NCI-H2171 treated with DMSO at 0.1 percent for 48 hours (cell line): ENCODE measurements around the gene DGKG.
A peak's percentile ranks its signal among the peaks of the same experiment; 100 is the strongest.

Experiments used
- DNase-seq: peaks from one replicate; lab custom pipeline; 2025; lab: John Stamatoyannopoulos, UW

The DGKG gene

GRCh38 chr3:186137051-186137685, 224.9 kb downstream of the DGKG start:
- DNase-seq = no peak

DNA sequence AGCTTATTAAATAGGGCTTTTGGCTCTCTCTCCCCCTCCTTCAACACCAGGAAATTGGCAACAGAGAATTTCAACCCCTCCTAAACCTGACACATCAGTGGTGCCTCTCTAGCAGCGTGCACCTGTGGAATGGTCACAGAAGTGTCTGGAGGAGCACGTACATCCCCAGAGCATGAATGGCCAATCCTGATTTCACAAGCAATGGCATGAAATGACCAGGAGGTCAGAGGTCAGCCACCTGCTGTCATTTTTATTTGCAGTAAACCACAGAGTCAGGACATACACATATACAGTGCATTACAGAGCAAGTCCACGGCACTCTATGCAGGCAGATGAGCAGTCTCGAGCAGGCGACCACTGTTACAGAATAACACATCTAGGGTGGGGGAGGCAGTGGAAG, 228.1 kb downstream of the DGKG start:
- DNase-seq = no peak

DNA sequence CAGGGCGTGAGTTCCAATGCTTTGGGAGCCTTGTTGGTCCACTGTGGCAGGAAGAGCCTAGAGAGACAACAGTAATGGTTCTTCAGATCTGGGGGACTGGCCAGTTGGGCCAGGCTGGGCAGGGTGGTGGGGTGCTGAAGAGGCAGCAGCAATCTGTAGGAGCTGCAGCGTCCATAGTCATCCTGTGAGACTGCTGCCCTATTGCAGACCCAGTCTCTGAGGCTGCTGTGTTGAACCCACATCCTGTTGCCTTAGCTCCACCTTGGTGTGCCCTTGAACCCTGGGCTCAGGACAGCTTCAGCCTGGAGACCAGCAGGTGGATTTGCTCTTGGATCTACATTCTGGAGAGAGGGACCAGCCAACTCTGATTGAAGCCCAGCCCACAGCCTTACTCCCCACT, 229.5 kb downstream of the DGKG start:
- DNase-seq = no peak

GRCh38 chr3:186129206-186129605, 232.8 kb downstream of the DGKG start:
- DNase-seq = no peak

DNA sequence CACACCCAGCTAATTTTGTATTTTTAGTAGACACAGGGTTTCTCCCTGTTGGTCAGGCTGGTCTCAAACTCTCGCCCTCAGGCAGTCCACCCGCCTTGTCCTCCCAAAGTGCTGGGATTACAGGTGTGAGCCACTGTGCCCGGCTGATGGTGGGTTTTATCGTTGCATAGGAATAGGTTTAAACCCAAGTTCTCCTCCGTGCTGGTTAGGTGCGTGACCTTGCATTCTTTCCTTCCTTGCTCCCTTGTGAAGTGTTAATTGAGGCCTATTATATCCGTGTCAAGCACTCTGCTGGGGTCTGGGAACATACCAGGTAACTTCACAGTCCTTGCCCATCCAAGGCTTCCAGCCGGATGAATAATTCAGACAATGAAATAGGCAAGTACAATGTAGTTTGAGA, 233.9 kb downstream of the DGKG start:
- no peak for DNase-seq

- no peak for DNase-seq
Observed at GRCh38 chr3:186127463-186127862, 234.6 kb downstream of the DGKG start.

GRCh38 chr3:186125118-186125517, 236.9 kb downstream of the DGKG start:
- no peak for DNase-seq

- DNase-seq = no peak
Observed at GRCh38 chr3:186124592-186124991, 237.4 kb downstream of the DGKG start.

DNA sequence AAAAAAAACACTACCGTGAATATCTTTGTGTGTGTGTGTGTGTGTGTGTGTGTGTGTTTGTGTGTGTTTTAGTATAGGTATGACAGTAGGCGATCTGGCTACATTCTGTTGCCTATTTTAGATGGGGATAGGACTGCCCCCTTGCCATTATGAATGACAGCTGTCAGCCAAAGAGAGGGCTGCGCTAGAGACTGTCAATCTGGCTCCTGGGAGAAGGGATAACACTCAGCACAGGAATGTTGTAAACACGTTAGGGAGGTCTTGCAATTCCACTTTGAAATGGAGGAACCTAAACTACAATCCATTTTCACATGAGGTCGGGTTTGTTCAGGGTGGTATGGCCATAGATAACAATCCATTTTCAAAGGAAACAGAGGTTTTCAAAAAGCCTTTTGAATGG, 239.0 kb downstream of the DGKG start:
- no peak for DNase-seq

DNA sequence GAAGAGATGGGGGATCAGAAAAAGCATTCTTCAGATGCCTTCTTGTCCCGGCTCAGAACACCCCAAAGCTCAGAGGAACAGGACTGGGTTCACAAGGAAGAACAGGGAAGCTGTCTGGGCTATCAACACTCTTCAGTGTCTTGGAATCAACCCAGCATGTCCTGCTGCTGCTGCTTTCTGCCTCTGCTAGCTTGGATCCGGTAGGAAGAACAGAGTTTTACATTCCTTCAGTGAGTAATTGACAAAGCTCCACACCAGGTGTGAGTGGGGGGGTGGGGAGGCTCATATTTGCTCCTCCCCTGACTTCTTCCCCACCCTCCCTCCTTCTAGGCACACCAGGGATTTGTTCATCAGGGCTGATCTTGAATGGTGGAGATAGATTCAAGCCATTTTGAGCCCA, 240.1 kb downstream of the DGKG start:
- DNase-seq = no peak

DNA sequence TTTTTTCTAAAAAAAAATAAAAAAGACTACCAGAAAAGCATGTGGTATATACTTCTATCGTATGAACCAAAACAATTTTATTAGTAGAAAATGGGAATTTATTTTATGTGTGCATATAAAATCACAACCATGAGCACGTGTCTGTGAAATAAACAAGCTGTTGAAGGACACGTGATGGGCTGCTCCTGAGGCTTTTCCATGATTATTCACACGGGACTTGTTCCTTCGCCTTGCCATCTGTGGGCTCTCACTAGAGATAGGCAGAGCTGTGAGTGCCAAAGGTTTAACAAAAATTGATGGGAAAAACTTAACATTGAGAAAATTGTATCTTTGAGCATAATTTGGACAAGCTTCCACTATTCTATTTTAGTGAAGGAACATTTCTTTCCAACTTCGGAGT, 240.8 kb downstream of the DGKG start:
- DNase-seq = peak; percentile 24

- DNase-seq = no peak
Observed at GRCh38 chr3:186119499-186119898, 242.5 kb downstream of the DGKG start.

DNA sequence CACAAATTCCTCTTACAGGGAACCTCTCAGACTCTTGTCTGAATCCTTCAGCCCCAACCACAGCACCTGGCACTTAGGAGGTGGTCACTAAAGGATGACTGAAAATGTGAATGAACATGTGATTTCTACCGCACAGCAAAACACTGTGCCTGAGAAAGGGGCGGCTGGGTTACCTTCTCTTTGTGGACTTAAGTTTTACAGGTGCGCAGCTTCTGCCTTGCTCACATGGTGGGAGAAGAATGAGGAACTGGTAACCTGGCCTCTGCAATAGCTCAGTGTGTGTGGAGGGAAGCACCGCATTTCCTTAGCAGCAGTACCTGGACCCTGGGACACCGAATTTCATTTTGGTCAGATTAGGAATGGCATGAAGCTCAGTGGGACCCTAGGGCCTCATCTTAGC, 243.3 kb downstream of the DGKG start:
- no peak for DNase-seq

GRCh38 chr3:186117521-186118134, 244.4 kb downstream of the DGKG start:
- no peak for DNase-seq

DNA sequence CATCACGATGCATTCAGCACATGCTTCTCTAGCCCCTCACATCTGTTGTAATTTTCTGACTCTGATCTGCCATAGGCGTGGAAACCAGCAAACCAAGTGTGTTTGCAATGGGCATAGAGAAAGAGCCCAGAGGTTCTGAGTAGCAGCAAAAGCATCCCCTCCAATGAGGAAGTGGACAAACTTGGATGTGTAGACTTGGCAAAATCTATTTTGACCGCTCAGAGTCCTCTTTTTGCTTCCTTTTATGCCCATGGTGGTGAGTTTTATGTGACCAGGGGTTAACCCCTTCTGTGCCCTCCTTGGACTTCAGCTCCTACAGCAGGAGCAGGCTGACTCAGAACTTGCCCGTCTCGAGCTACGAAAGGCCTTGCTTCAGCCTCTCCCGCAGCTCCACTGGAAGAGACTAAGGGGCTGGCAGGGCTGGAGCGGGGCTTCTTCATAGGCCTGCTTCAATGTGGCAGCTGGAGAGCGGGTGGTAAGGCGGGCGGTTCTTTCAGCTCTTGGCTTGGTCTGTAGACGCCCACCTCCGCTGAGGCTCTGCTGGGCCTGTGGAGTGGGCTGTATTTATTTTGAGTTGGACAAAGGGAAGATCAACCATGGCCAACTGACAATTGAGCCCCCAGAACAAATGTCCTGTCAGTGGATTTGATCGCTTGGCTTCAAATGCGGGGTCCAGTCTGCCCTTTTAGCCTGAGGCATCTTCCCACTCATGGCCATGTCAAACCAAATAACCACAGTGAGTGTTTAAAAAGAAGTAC, 246.6 kb downstream of the DGKG start:
- no peak for DNase-seq

DNA sequence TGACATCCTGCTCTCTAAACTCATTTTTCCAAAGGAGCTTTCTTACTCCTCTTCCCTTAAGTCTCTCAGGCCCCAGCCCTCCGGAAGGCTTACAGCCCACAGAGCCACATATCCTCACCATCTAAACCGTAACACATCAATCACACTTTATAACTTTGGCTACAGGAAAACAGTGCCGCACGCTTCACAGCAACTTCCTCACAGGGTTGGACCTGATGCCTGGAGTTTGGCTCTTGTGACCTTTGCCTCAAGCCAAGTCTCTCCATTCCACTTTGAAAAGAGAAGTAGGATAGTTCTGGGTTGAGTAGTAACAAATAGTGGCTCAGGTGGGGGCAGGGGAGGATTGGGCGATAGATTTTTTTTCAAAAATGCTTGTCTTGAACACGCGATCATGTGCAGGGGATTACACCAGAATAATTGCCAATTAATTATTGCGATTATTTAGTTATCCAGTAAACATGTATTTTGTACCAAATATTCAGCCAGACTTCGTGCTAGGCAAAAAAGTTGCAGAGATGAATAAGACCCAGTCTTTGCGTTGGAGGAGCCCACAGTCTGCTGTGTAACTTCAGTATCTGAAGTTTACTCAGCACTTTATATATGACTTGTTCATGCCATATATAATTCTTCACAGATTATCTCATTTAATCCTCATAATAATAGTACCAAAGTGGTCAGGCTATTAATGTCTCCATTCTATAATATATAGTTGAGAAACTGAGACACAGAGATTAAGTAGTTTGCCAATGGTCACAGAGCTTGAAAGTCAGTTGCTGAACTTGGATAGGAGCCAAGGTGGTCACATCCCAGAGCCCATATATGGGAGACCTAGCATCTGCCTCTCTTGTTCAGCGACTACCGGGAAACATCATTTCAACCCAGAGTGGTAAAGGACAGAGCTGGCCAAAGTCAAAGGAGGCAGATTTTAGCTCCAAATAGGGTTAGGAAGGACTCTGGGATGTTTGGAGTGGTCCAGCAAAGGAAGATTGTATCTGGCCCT, 250.8 kb downstream of the DGKG start:
- no peak for DNase-seq

GRCh38 chr3:186109897-186110803, 251.9 kb downstream of the DGKG start:
- no peak for DNase-seq

DNA sequence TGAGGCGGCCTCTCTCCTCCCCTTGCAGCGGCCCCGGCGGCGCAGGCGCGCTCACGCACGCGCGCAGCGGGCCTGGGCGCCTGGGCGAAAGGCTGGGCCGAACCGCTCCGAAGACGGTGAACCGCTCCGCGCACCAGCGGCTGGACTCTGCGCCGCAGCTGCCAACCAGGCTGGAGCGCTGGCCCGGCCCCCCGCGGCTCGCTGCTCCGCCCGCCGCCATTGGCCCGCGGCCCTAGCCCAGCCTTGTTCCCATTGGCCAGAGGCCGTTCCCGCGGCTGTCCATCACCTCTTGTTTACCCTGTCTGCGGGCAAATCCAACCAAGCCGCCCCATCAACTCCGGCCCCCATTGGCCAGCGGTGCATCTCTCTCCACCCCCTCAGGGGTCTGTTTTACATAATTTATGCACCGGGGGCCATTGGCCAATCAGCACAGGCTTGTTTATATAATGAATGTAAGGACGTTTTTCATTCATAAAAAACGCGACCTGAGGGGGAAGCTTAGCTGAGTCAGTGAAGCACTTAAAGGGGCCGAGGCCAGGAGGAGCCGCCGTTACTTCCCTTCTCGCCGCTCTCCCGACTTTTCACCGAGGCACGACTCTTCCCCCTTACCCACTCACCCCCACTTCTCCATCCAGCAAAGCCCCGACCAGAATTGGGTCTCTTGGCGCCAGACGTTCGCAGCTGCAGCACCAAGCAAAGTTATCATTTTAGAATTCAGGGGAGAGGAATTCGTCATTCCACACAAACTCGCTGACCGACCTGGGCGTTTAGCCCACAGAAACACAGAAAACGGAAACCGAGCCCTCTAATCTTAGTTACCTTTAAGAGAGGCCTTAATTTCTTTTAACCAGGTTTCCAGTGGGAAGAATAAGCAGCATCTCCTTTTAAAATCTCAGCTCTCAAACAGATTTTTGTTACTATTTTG, 252.8 kb downstream of the DGKG start, which contains the start of gene ETV5:
Gene ETV5, minus strand, starts transcription at position 149 of the 925 bp plus-strand sequence. CDS start 3,221 bp downstream, outside the sequence.
- peak; percentile 97 for DNase-seq

DNA sequence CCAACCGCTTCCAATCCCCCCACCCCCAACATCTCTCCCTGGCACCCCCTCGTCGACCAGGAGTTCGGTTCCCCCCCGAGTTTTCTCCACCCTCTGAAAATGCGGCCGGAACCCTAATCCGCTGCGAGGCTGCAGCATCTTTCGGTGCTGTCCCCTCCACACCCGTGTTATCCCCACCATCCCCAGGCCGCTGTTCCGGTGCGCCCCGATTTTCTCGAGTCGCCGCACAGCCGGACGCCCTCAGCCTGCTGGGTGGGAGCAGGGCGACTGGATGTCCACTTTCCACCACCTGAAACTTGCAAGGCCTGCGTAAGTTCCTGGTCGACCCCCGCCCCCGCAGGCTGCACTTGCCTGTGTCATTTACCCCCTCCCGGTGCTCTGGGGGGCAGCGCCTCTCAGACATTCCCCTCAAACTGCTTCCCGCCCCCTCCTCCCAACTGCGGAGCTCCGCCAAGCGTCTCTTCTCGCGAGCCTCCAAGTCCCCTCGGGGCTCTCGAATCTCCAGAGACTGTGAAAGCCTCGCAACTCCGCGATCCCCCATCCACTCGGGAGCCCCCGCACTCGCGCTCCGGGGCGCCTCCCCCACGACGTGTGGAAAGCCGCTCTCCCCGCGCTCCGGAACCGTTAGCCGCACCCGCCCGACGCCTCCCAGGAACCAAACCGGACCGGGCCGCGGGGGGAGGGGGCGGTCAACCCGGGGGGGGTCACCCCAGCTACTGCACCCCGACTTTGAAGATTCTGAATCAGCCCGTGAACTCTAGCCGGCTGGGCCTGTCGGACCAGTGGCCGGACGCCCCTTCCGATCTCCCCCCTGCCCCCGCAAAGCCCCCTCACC, 253.7 kb downstream of the DGKG start:
- DNase-seq = peak; percentile 23
